Astrocyte of the spinal cord (primary cell): ENCODE results near the gene DRAXIN.

Experiments
- DNase-seq: peaks from one replicate; pipeline ENCODE4 v3.0.0; 2011; ENCODE audit warnings: low read depth, low spot score
- H3K4me3 ChIP-seq: 2 replicates; pipeline ENCODE4 v1.5.1; 2011; ENCODE audit warnings: low read depth, mild to moderate bottlenecking, low read length, moderate library complexity
- CTCF ChIP-seq: IDR thresholded peaks from 2 replicates; pipeline ENCODE4 v1.5.1; 2012; ENCODE audit warnings: low read depth, mild to moderate bottlenecking, low read length, inconsistent platforms
- in situ Hi-C: cut with HindIII; loops from 2 replicates; pipeline ENCODE4 v1.10.0; 2017; ENCODE audit warnings: low sequenced_read_pairs

DRAXIN gene

GRCh38 chr1:11771481-11772043, 80.1 kb downstream of the DRAXIN start:
- no peak for TF ChIP-seq CTCF
- DNase-seq: no peak
- no peak overlapping the region for H3K4me3 ChIP-seq
- in situ Hi-C loops: no loop called here

- no peak for TF ChIP-seq CTCF
Measured at GRCh38 chr1:11772458-11772857, 80.9 kb downstream of the DRAXIN start.

GRCh38 chr1:11774753-11775152, 83.2 kb downstream of the DRAXIN start:
- in situ Hi-C loops: no loop called here
- no peak for DNase-seq
- no peak overlapping the region for H3K4me3 ChIP-seq
- TF ChIP-seq CTCF: no peak

More at GRCh38 chr1:11772458-11772857, 80.9 kb downstream of the DRAXIN start:
- no peak overlapping the region for H3K4me3 ChIP-seq
- DNase-seq: no peak
- in situ Hi-C loops: no loop called here
